Thyroid gland (tissue), 4 donors: Measurements from ENCODE around the gene VCP. TPM values are rescaled to one million over a fixed set of nuclear protein-coding genes. Genes with fewer than 3 reads are reported as not detected.

Source experiments
- DNase-seq, 2 donors: peaks; one replicate each; pipeline ENCODE4 v3.0.0-alpha.2; 2019
- H3K27ac ChIP-seq, 3 donors: fragments of 200-600 bp; sonication (generic); 1 replicate in 2 of 3; 2 replicates in 1 of 3; pipeline ENCODE4 v1.5.1; 2016 to 2019; ENCODE audit warnings: mild to moderate bottlenecking in 1 of 3, moderate library complexity in 1 of 3
- H3K27me3 ChIP-seq: fragments of 200-600 bp; sonication (generic); one replicate; pipeline ENCODE4 v1.5.1; 2019
- H3K36me3 ChIP-seq, 2 donors: fragments of 200-600 bp; sonication (generic); one replicate each; pipeline ENCODE4 v1.5.1; 2016 to 2019
- H3K4me1 ChIP-seq, 2 donors: fragments of 200-600 bp; sonication (generic); one replicate each; pipeline ENCODE4 v1.5.1; 2017 to 2019
- H3K4me3 ChIP-seq, 3 donors: fragments of 200-600 bp; sonication (generic); replicated peaks in 1 of 3; 1 replicate in 2 of 3; 2 replicates in 1 of 3; pipeline ENCODE4 v1.5.1; 2016; ENCODE audit warnings: mild to moderate bottlenecking in 1 of 3
- H3K9me3 ChIP-seq: fragments of 200-600 bp; sonication (generic); one replicate; pipeline ENCODE4 v1.5.1; 2017
- CTCF ChIP-seq, 6 experiments: fragments of 200-600 bp in 3 of 6; fragments of 450-650 bp in 3 of 6; sonication (generic) in 3 of 6; IDR thresholded peaks; one replicate each; pipeline ENCODE4 v1.5.1; 2016 to 2019; ENCODE audit warnings: antibody characterized with exemption in 6 of 6, mild to moderate bottlenecking in 2 of 6, inconsistent platforms in 1 of 6, moderate library complexity in 1 of 6
- POLR2A ChIP-seq, 2 donors: fragments of 450-650 bp; IDR thresholded peaks; one replicate each; pipeline ENCODE4 v1.6.1; 2017; ENCODE audit warnings: antibody characterized with exemption in 2 of 2, mild to moderate bottlenecking in 2 of 2, moderate library complexity in 1 of 2
- WGBS, 2 donors: methylation state at CpG; one replicate each; pipeline ENCODE4 v1.1.5; 2017; 5-methylcytosine and 5-hydroxymethylcytosine counted together
- intact Hi-C: fragments of 100-400 bp; cut with DNase I; formaldehyde crosslinking; loops from one replicate; pipeline ENCODE4 v1.15.1; 2023
- total RNA-seq, 4 donors: library from RNA; depleted of rRNA; stranded (reverse); fragments of >200 nt; gene quantifications; one replicate each; pipeline ENCODE4 v1.2.3, GENCODE V29; 2016

Gene VCP
- total RNA-seq, 4 donors from 2014 or later: 150 to 260 (median 233) TPM

GRCh38 chr9:35044071-35044470, 28.4 kb downstream of the VCP start:
- no peak for DNase-seq
- Histone ChIP-seq H3K36me3 (peaks cover 0 to 18% of the 10 kb centered on the region in 2 donors), H3K27ac (no peak overlapping the region), H3K27me3 (no peaks in the 10 kb centered on the region), H3K4me3 (no peak overlapping the region), H3K4me1 (no peaks in the 10 kb centered on the region), H3K9me3 (no peaks in the 10 kb centered on the region)
- intact Hi-C loops: no loop called here
- TF ChIP-seq POLR2A (IDR thresholded peaks at IDR 0.05): no peak
- TF ChIP-seq CTCF (IDR thresholded peaks at IDR 0.05): no peak
- WGBS, 2 donors: 64 to 100% methylated on average over 1 to 3 of the region's 3 CpGs

- WGBS, 2 donors: 92 to 96% methylated on average over 6 of the region's 6 CpGs
- intact Hi-C loops: no loop called here
Observed at GRCh38 chr9:35042891-35043545, 29.4 kb downstream of the VCP start.

GRCh38 chr9:35042081-35042604, 30.3 kb downstream of the VCP start:
- H3K4me1 ChIP-seq: no peaks in the 10 kb centered on the region
- intact Hi-C loops: no loop called here
- no peak overlapping the region for H3K4me3 ChIP-seq
- DNase-seq: no peak
- no peaks in the 10 kb centered on the region for H3K27me3 ChIP-seq
- H3K36me3 ChIP-seq: peaks cover 0 to 4% of the 10 kb centered on the region in 2 donors
- TF ChIP-seq CTCF (IDR thresholded peaks at IDR 0.05) (no peak), POLR2A (IDR thresholded peaks at IDR 0.05) (no peak)
- H3K27ac ChIP-seq: no peak overlapping the region
- H3K9me3 ChIP-seq: no peaks in the 10 kb centered on the region
- WGBS, 2 donors: 90 to 93% methylated on average over 3 of the region's 3 CpGs

More at GRCh38 chr9:35042891-35043545, 29.4 kb downstream of the VCP start:
- no peaks in the 10 kb centered on the region for H3K27me3 ChIP-seq
- H3K27ac ChIP-seq: no peak overlapping the region
- no peak overlapping the region for H3K4me3 ChIP-seq
- DNase-seq: no peak
- no peak for TF ChIP-seq CTCF (IDR thresholded peaks at IDR 0.05)
- no peak for TF ChIP-seq POLR2A (IDR thresholded peaks at IDR 0.05)
- H3K9me3 ChIP-seq: no peaks in the 10 kb centered on the region
- peaks cover 0 to 9% of the 10 kb centered on the region in 2 donors for H3K36me3 ChIP-seq
- H3K4me1 ChIP-seq: no peaks in the 10 kb centered on the region

GRCh38 chr9:35035851-35036701, 36.3 kb downstream of the VCP start:
- 42 to 49% methylated on average over 44 to 48 of the region's 48 CpGs for WGBS, 2 donors
- peaks cover 0 to 13% of the 10 kb centered on the region in 2 donors for H3K36me3 ChIP-seq
- H3K9me3 ChIP-seq: no peaks in the 10 kb centered on the region
- no peak overlapping the region for H3K27ac ChIP-seq
- no peaks in the 10 kb centered on the region for H3K4me1 ChIP-seq
- TF ChIP-seq POLR2A (IDR thresholded peaks at IDR 0.05): no peak
- TF ChIP-seq CTCF (IDR thresholded peaks at IDR 0.05): no peak
- DNase-seq: peak; percentile 29 to 38
- no peak overlapping the region for H3K4me3 ChIP-seq
- intact Hi-C loops: no loop called here
- H3K27me3 ChIP-seq: no peaks in the 10 kb centered on the region

- Histone ChIP-seq H3K9me3 (no peaks in the 10 kb centered on the region), H3K27ac (no peak overlapping the region), H3K27me3 (no peaks in the 10 kb centered on the region), H3K4me1 (no peaks in the 10 kb centered on the region), H3K4me3 (no peak overlapping the region), H3K36me3 (peaks cover 0 to 13% of the 10 kb centered on the region in 2 donors)
- DNase-seq: no peak
- TF ChIP-seq POLR2A (IDR thresholded peaks at IDR 0.05) (no peak), CTCF (IDR thresholded peaks at IDR 0.05) (no peak)
- intact Hi-C loops: no loop called here
- 92 to 96% methylated on average over 2 of the region's 2 CpGs for WGBS, 2 donors
Observed at GRCh38 chr9:35033101-35033500, 39.3 kb downstream of the VCP start.
